ENCODE data around the gene SLC27A1. TPM values are rescaled to one million over a fixed set of nuclear protein-coding genes. Genes with fewer than 3 reads are reported as not detected.
"Not testable (repeated sequence)": the region's sequence is repeated elsewhere in the genome, so short reads cannot be mapped to it uniquely, and the experiment has no call there.

Gene SLC27A1
- total and polyA plus RNA-seq, 4 experiments from 2014 or later: 5.2 to 10.1 (median 7.9) TPM

DNA sequence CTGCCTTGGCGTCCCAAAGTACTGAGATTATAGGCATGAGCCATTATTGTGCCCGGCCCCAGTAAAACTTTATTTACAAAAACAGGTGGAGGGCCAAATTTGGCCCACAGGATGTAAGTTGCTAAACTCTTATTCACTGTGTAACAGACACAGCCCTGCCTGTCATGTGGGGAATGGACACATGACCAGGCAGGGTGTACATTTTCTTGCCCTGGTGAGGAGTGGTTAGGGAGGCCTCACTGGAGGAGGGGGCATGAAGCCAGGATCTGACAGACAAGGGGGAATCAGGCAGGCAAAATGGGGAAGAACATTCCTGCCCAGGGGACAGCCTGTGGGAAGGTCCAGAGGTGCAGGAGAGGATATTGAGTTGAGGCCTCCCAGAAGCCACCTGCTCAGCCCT lies 33.7 kb downstream of the SLC27A1 start:
- ChIA-PET POLR2A (ENCODE audit: partially characterized antibody) (no interaction called here), CTCF (ENCODE audit: partially characterized antibody) (no interaction called here)
- Mint-ChIP-seq H3K9me3 (peaks cover 0 to 2% (median 0%) of the 10 kb centered on the region in 8 donors), H3K4me3 (no peak overlapping the region), H3K27me3 (no peaks in the 10 kb centered on the region), H3K36me3 (peaks cover 0 to 2% of the 10 kb centered on the region in 2 donors), H3K27ac (peak overlapping the region in 1 of 7 donors; percentile 52), H3K4me1 (peaks cover 7 to 18% (median 12%) of the 10 kb centered on the region in 4 donors)
- Histone ChIP-seq H3K4me3 (ENCODE audit: low read length in 2 of 2) (no peak overlapping the region), H3K36me3 (ENCODE audit: insufficient read depth, low read length) (no peaks in the 10 kb centered on the region), H3K27me3 (ENCODE audit: insufficient read depth, low read length) (no peaks in the 10 kb centered on the region), H3K27ac (ENCODE audit: low read depth, low read length) (no peak overlapping the region), H3K9me3 (ENCODE audit: control insufficient read depth in 1 of 2, low read length in 2 of 2) (no peaks in the 10 kb centered on the region), H3K4me1 (ENCODE audit: insufficient read depth, low read length) (peaks cover 4% of the 10 kb centered on the region)
- DNase-seq: no peak
- intact Hi-C loops (cut with micrococcal nuclease): no loop called here

- ChIA-PET CTCF (ENCODE audit: partially characterized antibody) (interaction anchor here (1.0 kb wide), 1 partner anchor 10 kb away, joined by 3 read pairs; no protein-coding TSS in a partner anchor), POLR2A (ENCODE audit: partially characterized antibody) (no interaction called here)
- Mint-ChIP-seq H3K4me1 (peaks cover 7 to 18% (median 12%) of the 10 kb centered on the region in 4 donors), H3K36me3 (peaks cover 0 to 2% of the 10 kb centered on the region in 2 donors), H3K4me3 (no peak overlapping the region), H3K27ac (peak overlapping the region in 1 of 7 donors; percentile 24), H3K9me3 (peaks cover 0 to 2% (median 0%) of the 10 kb centered on the region in 8 donors), H3K27me3 (no peaks in the 10 kb centered on the region)
- H3K27ac ChIP-seq (ENCODE audit: low read depth, low read length): no peak overlapping the region
- no peak for DNase-seq
- H3K4me1 ChIP-seq (ENCODE audit: insufficient read depth, low read length): peaks cover 4% of the 10 kb centered on the region
- intact Hi-C loops (cut with micrococcal nuclease): no loop called here
- no peaks in the 10 kb centered on the region for H3K27me3 ChIP-seq (ENCODE audit: insufficient read depth, low read length)
- H3K36me3 ChIP-seq (ENCODE audit: insufficient read depth, low read length): no peaks in the 10 kb centered on the region
- H3K4me3 ChIP-seq (ENCODE audit: low read length in 2 of 2): no peak overlapping the region
- H3K9me3 ChIP-seq (ENCODE audit: control insufficient read depth in 1 of 2, low read length in 2 of 2): no peaks in the 10 kb centered on the region
Observed at GRCh38 chr19:17504456-17504855, 34.1 kb downstream of the SLC27A1 start.

GRCh38 chr19:17505223-17505622 lies 34.9 kb downstream of the SLC27A1 start:
- peaks cover 0 to 2% of the 10 kb centered on the region in 2 donors for H3K36me3 Mint-ChIP-seq
- H3K36me3 ChIP-seq (ENCODE audit: insufficient read depth, low read length): no peaks in the 10 kb centered on the region
- H3K27me3 Mint-ChIP-seq: no peaks in the 10 kb centered on the region
- no peaks in the 10 kb centered on the region for H3K9me3 ChIP-seq (ENCODE audit: control insufficient read depth in 1 of 2, low read length in 2 of 2)
- no peak for DNase-seq
- peaks cover 0 to 2% (median 0%) of the 10 kb centered on the region in 8 donors for H3K9me3 Mint-ChIP-seq
- peaks cover 7% of the 10 kb centered on the region for H3K4me1 ChIP-seq (ENCODE audit: insufficient read depth, low read length)
- no peak overlapping the region for H3K4me3 ChIP-seq (ENCODE audit: low read length in 2 of 2)
- no peaks in the 10 kb centered on the region for H3K27me3 ChIP-seq (ENCODE audit: insufficient read depth, low read length)
- H3K4me3 Mint-ChIP-seq: no peak overlapping the region
- ChIA-PET POLR2A (ENCODE audit: partially characterized antibody) (no interaction called here), CTCF (ENCODE audit: partially characterized antibody) (interaction anchor here (0.8 to 1.0 kb wide), 2 partner anchors 10 to 11 kb away, joined by 3 to 6 read pairs; no protein-coding TSS in a partner anchor)
- intact Hi-C loops (cut with micrococcal nuclease): no loop called here
- peaks cover 3 to 19% (median 9%) of the 10 kb centered on the region in 4 donors for H3K4me1 Mint-ChIP-seq
- H3K27ac Mint-ChIP-seq: peak overlapping the region in 3 of 7 donors; percentile 27 to 78 (median 36)
- H3K27ac ChIP-seq (ENCODE audit: low read depth, low read length): no peak overlapping the region

GRCh38 chr19:17506745-17507144 lies 36.4 kb downstream of the SLC27A1 start:
- Mint-ChIP-seq H3K9me3 (peaks cover 0 to 2% (median 0%) of the 10 kb centered on the region in 8 donors), H3K27ac (no peak overlapping the region), H3K4me3 (no peak overlapping the region), H3K36me3 (peaks cover 0 to 4% of the 10 kb centered on the region in 2 donors), H3K27me3 (no peaks in the 10 kb centered on the region), H3K4me1 (peaks cover 7 to 31% (median 18%) of the 10 kb centered on the region in 4 donors)
- H3K36me3 ChIP-seq (ENCODE audit: insufficient read depth, low read length): no peaks in the 10 kb centered on the region
- intact Hi-C loops (cut with micrococcal nuclease): no loop called here
- no peak for DNase-seq
- no peak overlapping the region for H3K27ac ChIP-seq (ENCODE audit: low read depth, low read length)
- ChIA-PET CTCF (ENCODE audit: partially characterized antibody) (interaction anchor here (0.7 to 1.0 kb wide), 3 partner anchors 9 to 30 kb away, joined by 3 to 4 read pairs (median 3); no protein-coding TSS in a partner anchor), POLR2A (ENCODE audit: partially characterized antibody) (no interaction called here)
- no peaks in the 10 kb centered on the region for H3K27me3 ChIP-seq (ENCODE audit: insufficient read depth, low read length)
- no peaks in the 10 kb centered on the region for H3K9me3 ChIP-seq (ENCODE audit: control insufficient read depth in 1 of 2, low read length in 2 of 2)
- peaks cover 12% of the 10 kb centered on the region for H3K4me1 ChIP-seq (ENCODE audit: insufficient read depth, low read length)
- no peak overlapping the region for H3K4me3 ChIP-seq (ENCODE audit: low read length in 2 of 2)

DNA sequence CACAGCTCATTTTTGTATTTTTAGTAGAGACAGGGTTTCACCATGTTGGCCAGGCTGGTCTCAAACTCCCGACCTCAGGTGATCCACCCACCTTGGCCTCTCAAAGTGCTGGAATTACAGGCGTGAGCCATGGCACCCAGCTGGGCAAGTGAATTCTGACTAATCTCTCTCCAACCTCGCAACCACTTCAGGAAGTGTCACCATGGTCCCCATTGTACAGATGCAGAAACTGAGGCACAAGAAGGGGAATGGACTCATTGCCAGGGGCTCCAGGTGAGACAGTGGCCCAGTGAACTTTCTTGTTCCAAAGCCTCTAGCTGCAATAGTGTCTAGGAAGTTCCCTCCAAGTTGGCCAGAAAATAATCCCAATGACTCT lies 38.2 kb downstream of the SLC27A1 start:
- peaks cover 20% of the 10 kb centered on the region for H3K4me1 ChIP-seq (ENCODE audit: insufficient read depth, low read length)
- H3K27me3 ChIP-seq (ENCODE audit: insufficient read depth, low read length); H3K27ac ChIP-seq (ENCODE audit: low read depth, low read length); H3K9me3 ChIP-seq (ENCODE audit: control insufficient read depth in 1 of 2, low read length in 2 of 2); POLR2A ChIA-PET (ENCODE audit: partially characterized antibody); H3K9me3 Mint-ChIP-seq; H3K4me3 Mint-ChIP-seq; H3K27me3 Mint-ChIP-seq; H3K36me3 ChIP-seq (ENCODE audit: insufficient read depth, low read length); H3K36me3 Mint-ChIP-seq; H3K4me3 ChIP-seq (ENCODE audit: low read length in 2 of 2); intact Hi-C loops (cut with micrococcal nuclease); DNase-seq: not testable (repeated sequence)
- Mint-ChIP-seq H3K27ac (peak overlapping the region in 1 of 7 donors; percentile 52), H3K4me1 (peaks cover 14 to 41% (median 28%) of the 10 kb centered on the region in 4 donors)
- CTCF ChIA-PET (ENCODE audit: partially characterized antibody): interaction anchor here (4.3 kb wide), 1 partner anchor 13 kb away, joined by 37 read pairs; no protein-coding TSS in a partner anchor

DNA sequence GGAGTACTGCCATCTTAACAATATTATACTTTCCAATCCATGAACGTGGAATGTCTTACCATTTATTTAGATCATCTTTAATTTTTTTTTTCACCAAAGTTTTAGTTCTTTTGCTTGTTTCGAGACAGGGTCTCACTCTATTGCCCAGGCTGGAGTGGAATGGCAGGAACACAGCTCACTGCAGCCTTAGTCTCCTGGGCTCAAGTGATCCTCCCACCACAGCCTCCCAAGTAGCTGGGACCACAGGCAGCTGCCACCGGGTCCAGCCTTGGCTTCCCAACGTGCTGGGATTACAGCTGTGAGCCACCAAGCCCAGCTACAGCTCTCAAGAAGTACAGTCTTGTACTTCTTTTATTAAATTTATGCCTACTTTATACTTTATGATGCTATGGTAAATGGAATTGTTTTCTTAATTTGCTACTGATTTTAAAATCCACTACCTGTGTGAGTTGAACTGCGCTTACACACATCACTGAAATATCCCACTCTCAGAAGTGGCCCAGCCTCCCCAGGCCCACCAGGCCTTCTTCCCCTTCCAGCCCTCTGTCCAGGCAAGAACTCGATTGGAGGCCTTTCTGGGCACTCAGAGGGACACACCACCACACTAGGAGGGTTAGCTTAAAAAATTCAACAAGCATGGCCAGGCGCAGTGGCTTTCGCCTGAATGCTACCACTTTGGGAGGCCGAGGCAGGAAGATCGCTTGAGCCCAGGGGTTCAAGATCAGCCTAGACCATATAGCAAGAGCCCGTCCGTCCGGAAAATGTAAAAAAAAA lies 40.1 kb downstream of the SLC27A1 start:
- no peaks in the 10 kb centered on the region for H3K27me3 Mint-ChIP-seq
- H3K36me3 Mint-ChIP-seq: peaks cover 0 to 4% of the 10 kb centered on the region in 2 donors
- CTCF ChIA-PET (ENCODE audit: partially characterized antibody): interaction anchor here (0.6 to 4.3 kb wide), 7 partner anchors 12 to 63 kb away, joined by 3 to 37 read pairs (median 3); no protein-coding TSS in a partner anchor
- Histone ChIP-seq H3K27me3 (ENCODE audit: insufficient read depth, low read length) (no peaks in the 10 kb centered on the region), H3K4me3 (ENCODE audit: low read length in 2 of 2) (peak overlapping the region; percentile 50 to 96), H3K9me3 (ENCODE audit: control insufficient read depth in 1 of 2, low read length in 2 of 2) (no peaks in the 10 kb centered on the region), H3K27ac (ENCODE audit: low read depth, low read length) (peak overlapping the region; percentile 92), H3K4me1 (ENCODE audit: insufficient read depth, low read length) (peaks cover 20% of the 10 kb centered on the region), H3K36me3 (ENCODE audit: insufficient read depth, low read length) (no peaks in the 10 kb centered on the region)
- H3K9me3 Mint-ChIP-seq: no peaks in the 10 kb centered on the region
- peaks cover 17 to 47% (median 30%) of the 10 kb centered on the region in 4 donors for H3K4me1 Mint-ChIP-seq
- peak overlapping the region in 6 of 7 donors; percentile 81 to 100 (median 98) for H3K27ac Mint-ChIP-seq
- intact Hi-C loops (cut with micrococcal nuclease): loop anchor here (5.0 kb wide), 1 partner anchor 422 kb away; the partner anchor contains the start of gene CCDC124
- POLR2A ChIA-PET (ENCODE audit: partially characterized antibody): interaction anchor here (0.6 to 5.6 kb wide), 10 partner anchors 9 to 349 kb away, joined by 3 to 69 read pairs (median 7); partner anchors contain the start of genes OCEL1 and RPL18A
- H3K4me3 Mint-ChIP-seq: peak overlapping the region; percentile 97 to 100 (median 99)
- no peak for DNase-seq
